K562 (cell line): ENCODE data around the gene SLC1A7. TPM values are rescaled to one million over a fixed set of nuclear protein-coding genes. Genes with fewer than 3 reads are reported as not detected.

Experiments
- ADNP ChIP-seq: fragments of 200-800 bp; sonication (Bioruptor generic); IDR thresholded peaks from 2 replicates; pipeline ENCODE4 v1.6.1; 2016; ENCODE audit warnings: missing genetic modification characterization, missing compliant biosample characterization
- CBX5 ChIP-seq: IDR thresholded peaks from 2 replicates; pipeline ENCODE4 v1.6.1; 2014; ENCODE audit warnings: low read depth, borderline replicate concordance
- EHMT2 ChIP-seq: fragments of 450-650 bp; IDR thresholded peaks from 2 replicates; pipeline ENCODE4 v1.6.1; 2018; ENCODE audit warnings: antibody characterized with exemption
- ETV1 ChIP-seq: fragments of 450-650 bp; conservative IDR thresholded peaks from 2 replicates; pipeline ENCODE4 v1.6.1; 2016; ENCODE audit warnings: missing genetic modification characterization, control low read depth, low read depth, missing compliant biosample characterization
- FOXM1 ChIP-seq, 2 experiments: fragments of 450-650 bp in 1 of 2; sonication (generic) in 1 of 2; formaldehyde crosslinking in 1 of 2; IDR thresholded peaks; 2 replicates each; pipeline versions ENCODE4 v1.6.1 to v1.9.0; 2017 to 2022; ENCODE audit warnings: low read depth in 2 of 2, mild to moderate bottlenecking in 2 of 2, missing genetic modification reagents in 1 of 2, moderate library complexity in 1 of 2
- HDAC2 ChIP-seq: fragments of 450-650 bp; IDR thresholded peaks from 2 replicates; pipeline ENCODE4 v1.6.1; 2016; ENCODE audit warnings: mild to moderate bottlenecking
- KDM1A ChIP-seq, 2 experiments: fragments of 450-650 bp; IDR thresholded peaks; 2 replicates each; pipeline ENCODE4 v1.6.1; 2016; ENCODE audit warnings: mild to moderate bottlenecking in 2 of 2
- NBN ChIP-seq: fragments of 450-650 bp; IDR thresholded peaks from 2 replicates; pipeline ENCODE4 v1.6.1; 2016; ENCODE audit warnings: low read depth, mild to moderate bottlenecking
- RB1 ChIP-seq: fragments of 450-650 bp; IDR thresholded peaks from 2 replicates; pipeline ENCODE4 v1.6.1; 2017; ENCODE audit warnings: low read depth, mild to moderate bottlenecking
- RBM25 ChIP-seq: fragments of 200-400 bp; formaldehyde crosslinking; IDR thresholded peaks from 2 replicates; pipeline ENCODE4 v1.6.1; 2018; ENCODE audit warnings: low read length, low read depth, moderate library complexity; ENCODE audit not compliant: severe bottlenecking
- TEAD4 ChIP-seq, 2 experiments: sonication (generic) in 1 of 2; formaldehyde crosslinking in 1 of 2; IDR thresholded peaks; 2 replicates each; pipeline versions ENCODE4 v1.6.1 to v1.8.0; 2012 to 2022; ENCODE audit warnings: borderline replicate concordance in 1 of 2, inconsistent platforms in 1 of 2, low read length in 1 of 2, mild to moderate bottlenecking in 1 of 2, missing genetic modification reagents in 1 of 2
- polyA plus RNA-seq, 8 experiments: library from polyadenylated mRNA; depleted of rRNA in 4 of 8; stranded (reverse) in 5 of 8; unstranded in 3 of 8; fragments of >200 nt; fragmentation: Nextera tagmentation in 2 of 8; fragmentation: Illumina TruSeq in 1 of 8; extraction: Ambion mirVana in 2 of 8; extraction: Trizol in 1 of 8; gene quantifications; 2 replicates each; pipeline versions ENCODE4 v1.2.1 to v1.2.3, GENCODE V29; 2011 to 2014; ENCODE audit warnings: inconsistent platforms in 1 of 8, missing spikeins in 1 of 8
- total RNA-seq, 7 experiments: library from RNA; depleted of rRNA in 6 of 7; stranded (reverse); fragments of >200 nt in 6 of 7; fragmentation: Illumina TruSeq in 2 of 7; extraction: Trizol in 2 of 7; gene quantifications; 2 replicates each; pipeline versions ENCODE4 v1.2.1 to v1.2.3, GENCODE V29; 2011 to 2021; ENCODE audit warnings: low replicate concordance in 1 of 7
- TF ChIP-seq, protein P1 (sequence below), 2 experiments: fragments of 450-650 bp; formaldehyde crosslinking in 1 of 2; IDR thresholded peaks; 2 replicates each; pipeline versions ENCODE4 v1.4.0 to v1.6.1; 2014 to 2020; ENCODE audit warnings: mild to moderate bottlenecking in 2 of 2, borderline replicate concordance in 1 of 2, low read depth in 1 of 2
- TF ChIP-seq, protein P2 (sequence below): sonication (generic); formaldehyde crosslinking; IDR thresholded peaks from 2 replicates; pipeline ENCODE4 v1.8.1; 2023; ENCODE audit warnings: mild to moderate bottlenecking, missing genetic modification reagents
- TF ChIP-seq, protein P3 (sequence below): fragments of 250-450 bp; sonication (Bioruptor Pico); IDR thresholded peaks from 2 replicates; pipeline ENCODE4 v1.5.0; 2021

The SLC1A7 gene
- total and polyA plus RNA-seq, 9 of the 15 experiments (the other 6 are each of a cell fraction or from before 2014, with no cell fraction given), result 0.07 TPM; not detected in 8

DNA sequence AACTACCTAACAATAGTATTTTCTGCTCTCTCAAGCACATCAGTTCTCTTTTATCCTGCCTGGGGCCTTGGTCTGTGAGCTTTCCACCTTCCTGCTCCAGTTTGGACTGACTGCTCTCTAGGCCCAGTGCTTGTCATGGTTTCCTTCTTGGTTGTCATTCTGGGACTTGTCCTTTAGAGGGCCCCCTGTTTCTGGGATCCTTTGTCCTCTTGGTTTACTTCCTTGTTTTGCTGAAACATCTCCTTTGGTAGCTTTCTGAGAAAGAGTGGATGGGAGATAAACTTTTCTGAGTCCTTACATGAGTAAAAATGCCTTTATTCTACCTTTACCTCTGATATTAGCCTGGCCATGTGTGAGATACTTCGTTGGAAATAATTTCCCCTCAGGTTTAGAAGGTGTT is 4.7 kb downstream of the SLC1A7 start (continued):
- TF ChIP-seq, protein P1, sequence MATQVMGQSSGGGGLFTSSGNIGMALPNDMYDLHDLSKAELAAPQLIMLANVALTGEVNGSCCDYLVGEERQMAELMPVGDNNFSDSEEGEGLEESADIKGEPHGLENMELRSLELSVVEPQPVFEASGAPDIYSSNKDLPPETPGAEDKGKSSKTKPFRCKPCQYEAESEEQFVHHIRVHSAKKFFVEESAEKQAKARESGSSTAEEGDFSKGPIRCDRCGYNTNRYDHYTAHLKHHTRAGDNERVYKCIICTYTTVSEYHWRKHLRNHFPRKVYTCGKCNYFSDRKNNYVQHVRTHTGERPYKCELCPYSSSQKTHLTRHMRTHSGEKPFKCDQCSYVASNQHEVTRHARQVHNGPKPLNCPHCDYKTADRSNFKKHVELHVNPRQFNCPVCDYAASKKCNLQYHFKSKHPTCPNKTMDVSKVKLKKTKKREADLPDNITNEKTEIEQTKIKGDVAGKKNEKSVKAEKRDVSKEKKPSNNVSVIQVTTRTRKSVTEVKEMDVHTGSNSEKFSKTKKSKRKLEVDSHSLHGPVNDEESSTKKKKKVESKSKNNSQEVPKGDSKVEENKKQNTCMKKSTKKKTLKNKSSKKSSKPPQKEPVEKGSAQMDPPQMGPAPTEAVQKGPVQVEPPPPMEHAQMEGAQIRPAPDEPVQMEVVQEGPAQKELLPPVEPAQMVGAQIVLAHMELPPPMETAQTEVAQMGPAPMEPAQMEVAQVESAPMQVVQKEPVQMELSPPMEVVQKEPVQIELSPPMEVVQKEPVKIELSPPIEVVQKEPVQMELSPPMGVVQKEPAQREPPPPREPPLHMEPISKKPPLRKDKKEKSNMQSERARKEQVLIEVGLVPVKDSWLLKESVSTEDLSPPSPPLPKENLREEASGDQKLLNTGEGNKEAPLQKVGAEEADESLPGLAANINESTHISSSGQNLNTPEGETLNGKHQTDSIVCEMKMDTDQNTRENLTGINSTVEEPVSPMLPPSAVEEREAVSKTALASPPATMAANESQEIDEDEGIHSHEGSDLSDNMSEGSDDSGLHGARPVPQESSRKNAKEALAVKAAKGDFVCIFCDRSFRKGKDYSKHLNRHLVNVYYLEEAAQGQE (IDR thresholded peaks at IDR 0.05; ENCODE audit: borderline replicate concordance), result peak; percentile 4; the same call in 1 of the 2 replicates
- TF ChIP-seq, protein P1 (CRISPR knock-in tag; IDR thresholded peaks at IDR 0.05; ENCODE audit: low read depth), result no peak
- TF ChIP-seq NBN, result 0 out of 2 replicates have a peak, but pooled peaks have one; percentile 34
- TF ChIP-seq, protein P2, sequence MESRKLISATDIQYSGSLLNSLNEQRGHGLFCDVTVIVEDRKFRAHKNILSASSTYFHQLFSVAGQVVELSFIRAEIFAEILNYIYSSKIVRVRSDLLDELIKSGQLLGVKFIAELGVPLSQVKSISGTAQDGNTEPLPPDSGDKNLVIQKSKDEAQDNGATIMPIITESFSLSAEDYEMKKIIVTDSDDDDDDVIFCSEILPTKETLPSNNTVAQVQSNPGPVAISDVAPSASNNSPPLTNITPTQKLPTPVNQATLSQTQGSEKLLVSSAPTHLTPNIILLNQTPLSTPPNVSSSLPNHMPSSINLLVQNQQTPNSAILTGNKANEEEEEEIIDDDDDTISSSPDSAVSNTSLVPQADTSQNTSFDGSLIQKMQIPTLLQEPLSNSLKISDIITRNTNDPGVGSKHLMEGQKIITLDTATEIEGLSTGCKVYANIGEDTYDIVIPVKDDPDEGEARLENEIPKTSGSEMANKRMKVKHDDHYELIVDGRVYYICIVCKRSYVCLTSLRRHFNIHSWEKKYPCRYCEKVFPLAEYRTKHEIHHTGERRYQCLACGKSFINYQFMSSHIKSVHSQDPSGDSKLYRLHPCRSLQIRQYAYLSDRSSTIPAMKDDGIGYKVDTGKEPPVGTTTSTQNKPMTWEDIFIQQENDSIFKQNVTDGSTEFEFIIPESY, result 0 out of 2 replicates have a peak, but pooled peaks have one; percentile 28
- 0 out of 2 replicates have a peak, but pooled peaks have one; percentile 45 for TF ChIP-seq HDAC2
- TF ChIP-seq RB1, result 0 out of 2 replicates have a peak, but pooled peaks have one; percentile 29
- 0 out of 2 replicates have a peak, but pooled peaks have one; percentile 21 for TF ChIP-seq ADNP (tag)
- TF ChIP-seq RBM25, result peak; percentile 97
- TF ChIP-seq CBX5, result peak; percentile 94
- TF ChIP-seq TEAD4 (IDR thresholded peaks at IDR 0.05; ENCODE audit: low read length), result peak; percentile 37; the same call in 1 of the 2 replicates
- no peak for TF ChIP-seq TEAD4 (CRISPR knock-in tag; IDR thresholded peaks at IDR 0.05; ENCODE audit: borderline replicate concordance)
- TF ChIP-seq, protein P3, sequence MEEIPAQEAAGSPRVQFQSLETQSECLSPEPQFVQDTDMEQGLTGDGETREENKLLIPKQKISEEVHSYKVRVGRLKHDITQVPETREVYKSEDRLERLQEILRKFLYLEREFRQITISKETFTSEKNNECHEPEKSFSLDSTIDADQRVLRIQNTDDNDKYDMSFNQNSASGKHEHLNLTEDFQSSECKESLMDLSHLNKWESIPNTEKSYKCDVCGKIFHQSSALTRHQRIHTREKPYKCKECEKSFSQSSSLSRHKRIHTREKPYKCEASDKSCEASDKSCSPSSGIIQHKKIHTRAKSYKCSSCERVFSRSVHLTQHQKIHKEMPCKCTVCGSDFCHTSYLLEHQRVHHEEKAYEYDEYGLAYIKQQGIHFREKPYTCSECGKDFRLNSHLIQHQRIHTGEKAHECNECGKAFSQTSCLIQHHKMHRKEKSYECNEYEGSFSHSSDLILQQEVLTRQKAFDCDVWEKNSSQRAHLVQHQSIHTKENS (CRISPR knock-in tag), result no peak
- peak; percentile 33; the same call in 1 of the 2 replicates for TF ChIP-seq ETV1
- TF ChIP-seq FOXM1 (IDR thresholded peaks at IDR 0.05; ENCODE audit: low read depth), result peak; percentile 34; the same call in 1 of the 2 replicates
- no peak for TF ChIP-seq FOXM1 (CRISPR knock-in tag; IDR thresholded peaks at IDR 0.05; ENCODE audit: low read depth)
- peak; percentile 21; the same call in 1 of the 2 replicates for TF ChIP-seq EHMT2
- peak; percentile 56 to 72 for TF ChIP-seq KDM1A (IDR thresholded peaks at IDR 0.05)
